ENCODE results near the gene EWSR1. TPM values are rescaled to one million over a fixed set of nuclear protein-coding genes. Genes with fewer than 3 reads are reported as not detected.
"Not testable (repeated sequence)": the region's sequence is repeated elsewhere in the genome, so short reads cannot be mapped to it uniquely, and the experiment has no call there.

EWSR1 gene
- total and polyA plus RNA-seq, 2 donors (not counting 1 experiment from before 2014, with no cell fraction given) = 281 to 295 TPM

DNA sequence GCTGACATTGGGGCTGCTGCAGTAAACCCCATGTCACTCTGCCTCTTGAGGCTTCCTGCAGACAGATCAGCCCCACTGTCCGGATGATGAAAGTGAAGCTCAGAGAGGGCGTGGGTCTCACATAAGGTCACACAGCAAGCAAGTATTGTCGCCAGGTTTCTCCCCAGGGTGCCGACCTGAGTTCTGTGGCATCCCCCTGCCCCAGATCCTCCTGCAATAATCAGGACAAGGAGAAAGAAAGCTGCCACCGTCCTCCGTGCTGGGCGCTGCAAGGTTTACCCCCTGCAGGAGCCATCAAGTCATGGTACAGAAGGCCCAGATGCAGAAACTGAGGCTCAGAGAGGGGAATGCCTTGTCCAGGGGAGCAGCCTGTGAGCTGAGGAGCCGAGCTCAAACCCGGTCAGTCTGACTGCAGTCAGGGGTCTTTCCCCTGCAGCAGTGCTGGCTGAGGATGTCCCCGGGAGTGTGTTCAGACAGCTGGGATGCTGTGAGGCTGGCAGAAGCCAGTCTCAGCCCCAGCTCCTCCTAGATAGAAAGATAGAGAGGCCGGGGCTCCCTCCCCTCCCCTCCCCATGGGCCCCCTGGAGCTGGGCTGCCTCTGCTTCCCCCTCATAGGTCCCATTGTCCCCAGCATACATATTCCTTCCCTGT is 49.2 kb upstream of the EWSR1 start:
- Mint-ChIP-seq H3K27me3 (peaks cover 34% of the 10 kb centered on the region), H3K27ac (no peak overlapping the region), H3K4me3 (no peak overlapping the region), H3K9me3 (ENCODE audit: insufficient read depth) (no peaks in the 10 kb centered on the region), H3K4me1 (no peaks in the 10 kb centered on the region)
- Histone ChIP-seq H3K27me3 (replicated peaks in 1 of 4; ENCODE audit: control extremely low read depth in 1 of 4, control insufficient read depth in 3 of 4, insufficient read depth in 4 of 4, low read length in 3 of 4) (peaks cover 0 to 19% (median 2%) of the 10 kb centered on the region in 4 experiments), H3K27ac (ENCODE audit: low read length in 2 of 2) (no peak overlapping the region), H3K4me2 (replicated peaks; ENCODE audit: low read depth, low read length, poor library complexity, severe bottlenecking) (no peak overlapping the region), H3K9ac (ENCODE audit: low read length) (no peak overlapping the region), H3K36me3 (replicated peaks in 1 of 2; ENCODE audit: control extremely low read depth in 1 of 2, control insufficient read depth in 1 of 2, extremely low read depth in 1 of 2, insufficient read depth in 2 of 2, low read length in 1 of 2) (no peaks in the 10 kb centered on the region), H3K79me2 (ENCODE audit: control insufficient read depth, insufficient read depth, low read length) (no peaks in the 10 kb centered on the region), H3K4me1 (ENCODE audit: control insufficient read depth in 2 of 2, insufficient read depth in 2 of 2, low read length in 2 of 2) (no peaks in the 10 kb centered on the region), H3K4me3 (ENCODE audit: control extremely low read depth in 1 of 5, extremely low read depth in 1 of 5, insufficient read depth in 1 of 5, low read depth in 2 of 5, low read length in 4 of 5) (no peak overlapping the region), H4K20me1 (ENCODE audit: control insufficient read depth, insufficient read depth, low read length, poor library complexity, severe bottlenecking) (no peaks in the 10 kb centered on the region), H3K9me3 (ENCODE audit: control extremely low read depth in 1 of 3, control insufficient read depth in 2 of 3, insufficient read depth in 1 of 3, low read length in 2 of 3) (no peaks in the 10 kb centered on the region), H2AFZ (ENCODE audit: insufficient read depth, low read depth, low read length, poor library complexity, severe bottlenecking) (no peak overlapping the region)
- TF ChIP-seq EZH2 (IDR thresholded peaks at IDR 0.05; ENCODE audit: borderline replicate concordance, insufficient read depth, low read depth, low read length, poor library complexity, severe bottlenecking) = no peak
- TF ChIP-seq, protein P1, sequence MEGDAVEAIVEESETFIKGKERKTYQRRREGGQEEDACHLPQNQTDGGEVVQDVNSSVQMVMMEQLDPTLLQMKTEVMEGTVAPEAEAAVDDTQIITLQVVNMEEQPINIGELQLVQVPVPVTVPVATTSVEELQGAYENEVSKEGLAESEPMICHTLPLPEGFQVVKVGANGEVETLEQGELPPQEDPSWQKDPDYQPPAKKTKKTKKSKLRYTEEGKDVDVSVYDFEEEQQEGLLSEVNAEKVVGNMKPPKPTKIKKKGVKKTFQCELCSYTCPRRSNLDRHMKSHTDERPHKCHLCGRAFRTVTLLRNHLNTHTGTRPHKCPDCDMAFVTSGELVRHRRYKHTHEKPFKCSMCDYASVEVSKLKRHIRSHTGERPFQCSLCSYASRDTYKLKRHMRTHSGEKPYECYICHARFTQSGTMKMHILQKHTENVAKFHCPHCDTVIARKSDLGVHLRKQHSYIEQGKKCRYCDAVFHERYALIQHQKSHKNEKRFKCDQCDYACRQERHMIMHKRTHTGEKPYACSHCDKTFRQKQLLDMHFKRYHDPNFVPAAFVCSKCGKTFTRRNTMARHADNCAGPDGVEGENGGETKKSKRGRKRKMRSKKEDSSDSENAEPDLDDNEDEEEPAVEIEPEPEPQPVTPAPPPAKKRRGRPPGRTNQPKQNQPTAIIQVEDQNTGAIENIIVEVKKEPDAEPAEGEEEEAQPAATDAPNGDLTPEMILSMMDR (IDR thresholded peaks at IDR 0.05) = no peak
- WGBS (ENCODE audit: insufficient coverage) = 93% methylated on average over 10 of the region's 11 CpGs
- no peak for ATAC-seq (ENCODE audit: low read depth)
- DNase-seq = no peak
- POLR2A ChIA-PET = no interaction called here
- intact Hi-C loops (cut with micrococcal nuclease) = no loop called here
- CTCF ChIA-PET = no interaction called here

GRCh38 chr22:29219409-29219782 is 48.7 kb upstream of the EWSR1 start:
- CTCF ChIA-PET, POLR2A ChIA-PET: not testable (repeated sequence)
- peaks cover 29% of the 10 kb centered on the region for H3K27me3 Mint-ChIP-seq

More at GRCh38 chr22:29219409-29219782, 48.7 kb upstream of the EWSR1 start:
- H3K4me2 ChIP-seq (replicated peaks; ENCODE audit: low read depth, low read length, poor library complexity, severe bottlenecking); H3K9me3 ChIP-seq (ENCODE audit: control extremely low read depth in 1 of 3, control insufficient read depth in 2 of 3, insufficient read depth in 1 of 3, low read length in 2 of 3); H3K4me3 Mint-ChIP-seq; H3K4me3 ChIP-seq (ENCODE audit: control extremely low read depth in 1 of 5, extremely low read depth in 1 of 5, insufficient read depth in 1 of 5, low read depth in 2 of 5, low read length in 4 of 5); H4K20me1 ChIP-seq (ENCODE audit: control insufficient read depth, insufficient read depth, low read length, poor library complexity, severe bottlenecking); H2AFZ ChIP-seq (ENCODE audit: insufficient read depth, low read depth, low read length, poor library complexity, severe bottlenecking); H3K79me2 ChIP-seq (ENCODE audit: control insufficient read depth, insufficient read depth, low read length); ATAC-seq (ENCODE audit: low read depth); H3K36me3 ChIP-seq (replicated peaks in 1 of 2; ENCODE audit: control extremely low read depth in 1 of 2, control insufficient read depth in 1 of 2, extremely low read depth in 1 of 2, insufficient read depth in 2 of 2, low read length in 1 of 2); H3K27ac Mint-ChIP-seq; H3K27ac ChIP-seq (ENCODE audit: low read length in 2 of 2); H3K4me1 Mint-ChIP-seq; DNase-seq; H3K9ac ChIP-seq (ENCODE audit: low read length); intact Hi-C loops (cut with micrococcal nuclease); H3K4me1 ChIP-seq (ENCODE audit: control insufficient read depth in 2 of 2, insufficient read depth in 2 of 2, low read length in 2 of 2); H3K9me3 Mint-ChIP-seq (ENCODE audit: insufficient read depth): not testable (repeated sequence)
- 72% methylated on average over 2 of the region's 2 CpGs for WGBS (ENCODE audit: insufficient coverage)
- H3K27me3 ChIP-seq (replicated peaks in 1 of 4; ENCODE audit: control extremely low read depth in 1 of 4, control insufficient read depth in 3 of 4, insufficient read depth in 4 of 4, low read length in 3 of 4) = peaks cover 0 to 15% (median 0%) of the 10 kb centered on the region in 4 experiments

Data from B cell (primary cell).